Testis (tissue), 3 donors: Measurements from ENCODE around the gene EPB41L1. TPM values are rescaled to one million over a fixed set of nuclear protein-coding genes. Genes with fewer than 3 reads are reported as not detected.

Source experiments
- DNase-seq: peaks from one replicate; pipeline ENCODE4 v3.0.0-alpha.2; 2019
- H3K27ac ChIP-seq, 2 donors: fragments of 200-600 bp; sonication (generic); one replicate each; pipeline ENCODE4 v1.5.1; 2019
- H3K27me3 ChIP-seq: fragments of 200-600 bp; sonication (generic); one replicate; pipeline ENCODE4 v1.5.1; 2019
- H3K36me3 ChIP-seq: fragments of 200-600 bp; sonication (generic); one replicate; pipeline ENCODE4 v1.5.1; 2017; ENCODE audit warnings: low read depth; ENCODE audit errors: missing control alignments
- H3K4me1 ChIP-seq: fragments of 200-600 bp; sonication (generic); one replicate; pipeline ENCODE4 v1.5.1; 2019
- H3K4me3 ChIP-seq, 2 donors: fragments of 200-600 bp; sonication (generic); one replicate each; pipeline ENCODE4 v1.5.1; 2017 to 2019
- H3K9me3 ChIP-seq: fragments of 200-600 bp; sonication (generic); one replicate; pipeline ENCODE4 v1.5.1; 2017
- CTCF ChIP-seq, 3 experiments: fragments of 450-650 bp in 2 of 3; fragments of 200-600 bp in 1 of 3; sonication (generic) in 1 of 3; IDR thresholded peaks; one replicate each; pipeline ENCODE4 v1.5.1; 2016 to 2019; ENCODE audit warnings: antibody characterized with exemption in 3 of 3, mild to moderate bottlenecking in 2 of 3, moderate library complexity in 1 of 3
- POLR2A ChIP-seq: fragments of 450-650 bp; IDR thresholded peaks from one replicate; pipeline ENCODE4 v1.6.1; 2017; ENCODE audit warnings: antibody characterized with exemption, mild to moderate bottlenecking, moderate library complexity
- WGBS, 2 donors: methylation state at CpG; one replicate each; pipeline ENCODE4 v1.1.5; 2018; 5-methylcytosine and 5-hydroxymethylcytosine counted together
- intact Hi-C: fragments of 100-400 bp; cut with DNase I; formaldehyde crosslinking; loops from one replicate; pipeline ENCODE4 v1.15.1; 2023; ENCODE audit warnings: low total_unique reads
- polyA plus RNA-seq: library from polyadenylated mRNA; stranded (reverse); fragments of 350-450 nt; fragmentation: Illumina TruSeq; extraction: RNeasy Lipid Tissue Mini Kit (QIAGEN cat#74804); gene quantifications from one replicate; pipeline ENCODE4 v1.2.3, GENCODE V29; 2014; ENCODE audit warnings: low read depth, low replicate concordance; ENCODE audit not compliant: insufficient read depth
- total RNA-seq, 2 donors: library from RNA; depleted of rRNA; stranded (reverse); fragments of >200 nt; gene quantifications; one replicate each; pipeline ENCODE4 v1.2.3, GENCODE V29; 2016

EPB41L1 gene
- total and polyA plus RNA-seq, 3 donors from 2014 or later = 49.8 to 65.3 (median 63.7) TPM

GRCh38 chr20:36266189-36266588 is 111.6 kb downstream of the EPB41L1 start:
- no peak for TF ChIP-seq CTCF (IDR thresholded peaks at IDR 0.05)
- TF ChIP-seq POLR2A = no peak
- Histone ChIP-seq H3K36me3 (no peaks in the 10 kb centered on the region), H3K9me3 (no peaks in the 10 kb centered on the region), H3K4me3 (no peak overlapping the region), H3K27ac (no peak overlapping the region), H3K4me1 (no peaks in the 10 kb centered on the region), H3K27me3 (no peaks in the 10 kb centered on the region)
- DNase-seq = no peak
- intact Hi-C loops = no loop called here
- WGBS, 2 donors = 90 to 91% methylated on average over 6 of the region's 6 CpGs

- no peaks in the 10 kb centered on the region for H3K36me3 ChIP-seq
- no peaks in the 10 kb centered on the region for H3K9me3 ChIP-seq
- TF ChIP-seq POLR2A = no peak
- no peak for TF ChIP-seq CTCF (IDR thresholded peaks at IDR 0.05)
- no peaks in the 10 kb centered on the region for H3K27me3 ChIP-seq
- intact Hi-C loops = no loop called here
- WGBS, 2 donors = 81 to 84% methylated on average over 12 to 24 of the region's 24 CpGs
- H3K4me1 ChIP-seq = no peaks in the 10 kb centered on the region
- no peak for DNase-seq
- H3K27ac ChIP-seq = no peak overlapping the region
- no peak overlapping the region for H3K4me3 ChIP-seq
These were observed 113.3 kb downstream of the EPB41L1 start for GRCh38 chr20:36267605-36268381.

- no peak for DNase-seq
These were observed 114.2 kb downstream of the EPB41L1 start for GRCh38 chr20:36268440-36269342.

GRCh38 chr20:36269507-36269906 is 115.0 kb downstream of the EPB41L1 start:
- H3K4me3 ChIP-seq = no peak overlapping the region
- H3K27ac ChIP-seq = no peak overlapping the region
- no peaks in the 10 kb centered on the region for H3K27me3 ChIP-seq
- no peaks in the 10 kb centered on the region for H3K9me3 ChIP-seq
- no peaks in the 10 kb centered on the region for H3K4me1 ChIP-seq
- no peaks in the 10 kb centered on the region for H3K36me3 ChIP-seq
- intact Hi-C loops = no loop called here
- no peak for TF ChIP-seq POLR2A
- TF ChIP-seq CTCF (IDR thresholded peaks at IDR 0.05) = no peak
- DNase-seq = no peak
- WGBS, 2 donors = 86 to 92% methylated on average over 2 of the region's 2 CpGs

More at GRCh38 chr20:36268440-36269342, 114.2 kb downstream of the EPB41L1 start:
- intact Hi-C loops = no loop called here
- no peak overlapping the region for H3K4me3 ChIP-seq
- TF ChIP-seq CTCF (IDR thresholded peaks at IDR 0.05) (no peak), POLR2A (no peak)
- no peaks in the 10 kb centered on the region for H3K4me1 ChIP-seq
- no peaks in the 10 kb centered on the region for H3K27me3 ChIP-seq
- H3K9me3 ChIP-seq = no peaks in the 10 kb centered on the region
- H3K36me3 ChIP-seq = no peaks in the 10 kb centered on the region
- no peak overlapping the region for H3K27ac ChIP-seq
- WGBS, 2 donors = 50 to 71% methylated on average over 10 of the region's 10 CpGs
